Skeletal muscle tissue (tissue), 4 donors: ENCODE measurements around the gene FAM83G. TPM values are rescaled to one million over a fixed set of nuclear protein-coding genes. Genes with fewer than 3 reads are reported as not detected.
"Not testable (repeated sequence)": the region's sequence is repeated elsewhere in the genome, so short reads cannot be mapped to it uniquely, and the experiment has no call there.

ENCODE experiments used
- H3K27ac ChIP-seq: one replicate; pipeline ENCODE4 v1.7.0; 2013; ENCODE audit warnings: mild to moderate bottlenecking, low read depth, low read length, inconsistent platforms
- H3K27me3 ChIP-seq, 3 donors: one replicate each; pipeline ENCODE4 v1.7.0; 2013; ENCODE audit warnings: low read length in 3 of 3; ENCODE audit not compliant: control insufficient read depth in 3 of 3, insufficient read depth in 3 of 3
- H3K36me3 ChIP-seq, 3 donors: one replicate each; pipeline ENCODE4 v1.7.0; 2013; ENCODE audit warnings: low read length in 3 of 3; ENCODE audit not compliant: control insufficient read depth in 3 of 3, insufficient read depth in 3 of 3
- H3K4me1 ChIP-seq, 3 donors: one replicate each; pipeline ENCODE4 v1.7.0; 2013; ENCODE audit warnings: low read length in 3 of 3, mild to moderate bottlenecking in 3 of 3; ENCODE audit not compliant: control insufficient read depth in 3 of 3, insufficient read depth in 3 of 3
- H3K4me3 ChIP-seq, 3 donors: one replicate each; pipeline ENCODE4 v1.7.0; 2013; ENCODE audit warnings: low read length in 3 of 3
- H3K9ac ChIP-seq, 3 donors: one replicate each; pipeline ENCODE4 v1.7.0; 2013; ENCODE audit warnings: low read length in 3 of 3, mild to moderate bottlenecking in 3 of 3, moderate library complexity in 2 of 3, low read depth in 1 of 3
- H3K9me3 ChIP-seq, 3 donors: one replicate each; pipeline ENCODE4 v1.7.0; 2013; ENCODE audit warnings: low read length in 3 of 3; ENCODE audit not compliant: control insufficient read depth in 3 of 3
- total RNA-seq: library from RNA; depleted of rRNA; stranded (reverse); fragments of >200 nt; gene quantifications from one replicate; pipeline ENCODE4 v1.2.3, GENCODE V29; 2014
- donor health status: Osteomylitis.

The FAM83G gene
- total RNA-seq, 1 donor from 2014 or later = 0.52 TPM

DNA sequence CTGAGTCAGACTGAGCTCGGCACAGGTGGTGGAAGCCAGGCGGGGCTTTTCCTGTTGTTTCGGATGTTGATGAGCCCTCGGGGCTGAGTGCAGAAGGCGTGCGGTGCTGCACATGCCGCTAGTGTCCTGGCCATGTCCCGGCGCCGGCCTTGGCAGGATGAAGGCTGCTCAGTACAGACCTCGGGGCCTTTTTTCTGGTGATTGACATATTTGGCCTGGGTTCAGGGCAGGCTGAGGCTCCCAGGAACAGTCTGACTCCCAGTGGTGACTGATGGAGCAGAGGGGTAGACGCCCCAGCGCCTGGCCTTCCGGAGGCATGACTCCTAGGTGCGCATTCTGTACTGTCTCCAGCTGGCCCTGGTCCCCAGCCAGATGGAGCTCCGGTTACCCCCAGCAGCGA is 33.4 kb upstream of the FAM83G start:
- not testable (repeated sequence) for H3K36me3 ChIP-seq, H3K9ac ChIP-seq, H3K4me3 ChIP-seq, H3K27ac ChIP-seq, H3K27me3 ChIP-seq, H3K9me3 ChIP-seq, H3K4me1 ChIP-seq

DNA sequence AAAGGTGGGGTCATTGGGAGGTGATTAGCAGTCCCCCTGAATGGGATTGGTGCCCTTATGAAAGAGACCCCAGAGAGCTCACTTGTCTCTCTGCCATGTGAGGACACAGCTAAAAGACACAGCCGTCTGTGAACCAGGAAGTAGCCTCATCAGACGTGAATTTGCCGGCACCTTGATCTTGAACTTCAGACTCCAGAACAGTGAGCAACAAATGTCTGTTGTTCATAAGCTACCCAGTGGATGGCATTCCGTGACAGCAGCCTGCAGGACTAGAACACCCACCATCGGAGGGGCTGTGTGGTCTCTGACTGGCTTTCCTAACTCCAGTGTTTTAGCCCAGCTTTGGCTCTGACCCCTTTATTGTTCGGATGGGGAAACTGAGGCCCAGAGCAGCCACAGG is 33.0 kb upstream of the FAM83G start:
- H3K27ac ChIP-seq, H3K36me3 ChIP-seq, H3K9me3 ChIP-seq, H3K4me1 ChIP-seq, H3K4me3 ChIP-seq, H3K27me3 ChIP-seq, H3K9ac ChIP-seq: not testable (repeated sequence)

DNA sequence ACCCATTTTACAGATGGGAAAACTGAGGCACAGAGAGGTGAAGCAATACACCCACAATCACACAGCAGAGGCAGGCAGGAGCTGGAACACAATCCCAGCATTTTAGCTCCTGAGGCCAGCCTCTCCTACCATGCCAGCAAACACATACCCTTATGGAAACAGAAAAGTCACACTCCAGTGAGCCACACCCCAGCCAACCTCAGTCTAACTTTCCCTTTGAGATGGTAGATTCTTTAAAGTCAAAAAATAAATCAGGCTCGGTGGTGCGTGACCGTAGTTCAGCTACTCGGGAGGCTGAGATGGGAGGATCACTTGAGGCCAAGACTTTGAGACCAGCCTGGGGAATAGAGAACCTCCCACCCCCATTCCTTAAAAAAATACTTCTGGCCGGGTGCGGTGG is 31.6 kb upstream of the FAM83G start:
- not testable (repeated sequence) for H3K27ac ChIP-seq, H3K27me3 ChIP-seq, H3K9ac ChIP-seq, H3K9me3 ChIP-seq, H3K36me3 ChIP-seq, H3K4me3 ChIP-seq, H3K4me1 ChIP-seq

DNA sequence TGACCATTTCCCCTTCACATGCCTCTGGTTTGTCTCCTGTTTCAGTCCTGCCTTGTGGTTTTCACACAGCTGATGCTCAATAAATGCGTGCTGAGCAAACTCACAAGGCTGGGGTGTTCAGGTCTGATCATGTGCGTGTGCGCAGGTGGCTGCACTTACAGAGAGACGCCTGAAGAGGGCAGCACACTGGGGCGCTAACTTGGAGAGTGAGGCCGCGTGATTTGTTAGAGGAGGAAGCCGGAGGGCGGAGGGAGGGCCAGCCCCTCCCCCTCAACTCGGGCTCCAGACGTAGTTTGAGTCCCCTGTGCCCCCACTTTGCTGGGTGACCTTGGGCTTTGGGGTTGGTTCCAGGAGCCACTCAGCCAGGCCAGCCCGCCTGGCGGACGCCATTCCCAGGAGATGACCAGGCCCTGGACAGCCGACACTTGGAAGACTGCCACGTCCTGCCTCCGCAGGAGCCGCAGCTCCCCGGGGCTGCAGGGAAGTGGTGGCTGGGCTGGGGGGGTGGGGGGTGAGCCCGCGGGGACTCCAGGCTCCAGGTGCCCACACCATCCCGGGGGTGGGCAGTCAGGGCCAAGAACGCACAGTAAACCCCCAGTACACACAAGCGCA is 27.9 kb upstream of the FAM83G start:
- H3K4me3 ChIP-seq, H3K9me3 ChIP-seq, H3K9ac ChIP-seq, H3K27me3 ChIP-seq, H3K36me3 ChIP-seq, H3K4me1 ChIP-seq, H3K27ac ChIP-seq: not testable (repeated sequence)

DNA sequence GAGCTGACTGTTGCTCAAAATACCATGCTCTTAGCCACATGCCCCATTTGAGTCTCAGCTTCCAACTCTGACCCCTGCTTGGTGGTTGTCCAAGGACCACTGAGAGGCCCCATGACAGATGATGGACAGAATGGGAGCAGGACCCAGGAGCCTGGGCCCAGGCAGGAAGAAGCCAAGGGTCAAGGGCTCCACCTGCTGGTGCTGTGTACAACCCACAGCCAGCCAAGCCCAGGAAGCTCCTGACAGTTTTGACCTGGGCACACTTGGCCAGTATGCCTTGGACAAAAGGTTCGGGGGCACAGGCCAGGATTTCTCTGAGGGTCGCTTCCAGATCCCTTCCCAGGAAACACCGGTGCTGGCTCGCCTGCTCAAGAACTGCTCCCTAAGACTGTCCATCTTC is 27.2 kb upstream of the FAM83G start:
- H3K9me3 ChIP-seq, H3K4me3 ChIP-seq, H3K4me1 ChIP-seq, H3K36me3 ChIP-seq, H3K27ac ChIP-seq, H3K9ac ChIP-seq, H3K27me3 ChIP-seq: not testable (repeated sequence)

DNA sequence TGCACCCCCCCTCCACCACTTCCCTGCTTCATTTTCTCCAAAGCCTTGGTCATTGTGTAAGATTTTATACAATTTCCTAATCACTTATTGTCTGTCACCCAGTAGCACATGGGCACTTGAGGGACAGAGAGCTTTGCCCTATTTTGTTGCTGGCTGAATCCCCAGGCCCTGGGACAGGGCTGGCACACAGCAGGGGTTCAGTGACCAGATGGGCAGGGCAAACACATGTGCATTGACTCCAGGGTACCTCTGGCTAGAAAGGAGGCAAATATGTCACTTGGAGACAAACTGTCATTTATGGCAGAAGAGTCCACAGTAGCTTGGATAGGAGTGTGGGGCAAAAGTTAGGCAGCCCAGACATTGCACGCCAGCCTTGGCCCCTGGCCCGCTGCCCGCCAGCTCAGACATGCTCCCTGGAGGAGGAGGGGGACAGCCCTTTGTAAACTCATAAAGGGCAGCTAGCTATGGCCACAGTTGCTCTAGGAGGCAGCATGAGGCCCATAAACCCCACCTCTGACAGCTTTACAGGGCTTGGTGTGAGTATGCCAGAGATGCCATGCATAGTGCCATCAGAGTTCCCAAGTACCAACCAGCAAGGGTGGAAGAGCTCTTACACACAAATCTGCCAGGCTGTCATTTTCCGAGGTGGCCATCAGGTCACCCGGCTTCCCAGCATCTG is 26.3 kb upstream of the FAM83G start:
- H3K36me3 ChIP-seq, H3K9ac ChIP-seq, H3K9me3 ChIP-seq, H3K27me3 ChIP-seq, H3K27ac ChIP-seq, H3K4me3 ChIP-seq, H3K4me1 ChIP-seq: not testable (repeated sequence)

DNA sequence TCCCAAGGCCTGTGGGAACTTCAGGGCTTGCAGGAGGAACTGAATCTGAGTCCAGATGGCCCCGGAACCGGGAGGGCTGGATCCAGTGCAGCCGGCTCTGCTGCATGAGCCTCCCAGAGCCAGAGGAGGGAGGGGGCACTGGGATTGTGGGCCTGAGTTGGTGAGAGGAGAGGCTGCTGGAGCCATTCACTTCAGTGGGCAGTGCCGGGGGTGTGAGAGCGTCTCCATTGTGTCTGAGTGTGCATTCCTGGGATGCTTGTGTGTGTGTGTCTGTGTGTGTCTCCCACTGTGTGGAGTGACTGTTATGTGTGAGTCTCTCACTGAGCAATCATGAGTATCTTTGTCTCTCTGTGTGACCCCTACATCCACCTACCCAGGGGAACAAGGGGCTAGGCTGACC is 25.2 kb upstream of the FAM83G start:
- not testable (repeated sequence) for H3K9ac ChIP-seq, H3K27me3 ChIP-seq, H3K36me3 ChIP-seq, H3K9me3 ChIP-seq, H3K27ac ChIP-seq, H3K4me1 ChIP-seq, H3K4me3 ChIP-seq

DNA sequence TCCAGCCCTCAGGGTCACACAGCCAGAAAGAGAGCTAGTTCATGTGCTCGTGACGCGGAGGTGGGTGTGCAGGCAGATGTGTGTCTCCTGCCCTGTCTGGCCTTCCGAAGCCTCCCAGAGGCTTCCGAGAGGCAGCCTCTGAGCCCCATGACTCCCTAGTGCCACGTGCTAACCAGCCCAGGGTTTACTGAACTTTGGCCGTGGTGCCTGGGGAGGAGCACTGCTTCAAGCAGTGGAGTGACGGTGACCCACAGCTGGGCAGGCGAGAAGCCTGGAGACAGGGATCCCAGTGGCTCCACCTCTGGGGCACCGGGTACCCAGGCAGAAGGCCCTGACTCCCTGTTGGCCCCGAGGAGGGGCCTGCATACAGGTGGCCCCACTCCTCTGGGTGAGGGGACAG is 24.1 kb upstream of the FAM83G start:
- not testable (repeated sequence) for H3K27me3 ChIP-seq, H3K9me3 ChIP-seq, H3K27ac ChIP-seq, H3K9ac ChIP-seq, H3K4me3 ChIP-seq, H3K4me1 ChIP-seq, H3K36me3 ChIP-seq

DNA sequence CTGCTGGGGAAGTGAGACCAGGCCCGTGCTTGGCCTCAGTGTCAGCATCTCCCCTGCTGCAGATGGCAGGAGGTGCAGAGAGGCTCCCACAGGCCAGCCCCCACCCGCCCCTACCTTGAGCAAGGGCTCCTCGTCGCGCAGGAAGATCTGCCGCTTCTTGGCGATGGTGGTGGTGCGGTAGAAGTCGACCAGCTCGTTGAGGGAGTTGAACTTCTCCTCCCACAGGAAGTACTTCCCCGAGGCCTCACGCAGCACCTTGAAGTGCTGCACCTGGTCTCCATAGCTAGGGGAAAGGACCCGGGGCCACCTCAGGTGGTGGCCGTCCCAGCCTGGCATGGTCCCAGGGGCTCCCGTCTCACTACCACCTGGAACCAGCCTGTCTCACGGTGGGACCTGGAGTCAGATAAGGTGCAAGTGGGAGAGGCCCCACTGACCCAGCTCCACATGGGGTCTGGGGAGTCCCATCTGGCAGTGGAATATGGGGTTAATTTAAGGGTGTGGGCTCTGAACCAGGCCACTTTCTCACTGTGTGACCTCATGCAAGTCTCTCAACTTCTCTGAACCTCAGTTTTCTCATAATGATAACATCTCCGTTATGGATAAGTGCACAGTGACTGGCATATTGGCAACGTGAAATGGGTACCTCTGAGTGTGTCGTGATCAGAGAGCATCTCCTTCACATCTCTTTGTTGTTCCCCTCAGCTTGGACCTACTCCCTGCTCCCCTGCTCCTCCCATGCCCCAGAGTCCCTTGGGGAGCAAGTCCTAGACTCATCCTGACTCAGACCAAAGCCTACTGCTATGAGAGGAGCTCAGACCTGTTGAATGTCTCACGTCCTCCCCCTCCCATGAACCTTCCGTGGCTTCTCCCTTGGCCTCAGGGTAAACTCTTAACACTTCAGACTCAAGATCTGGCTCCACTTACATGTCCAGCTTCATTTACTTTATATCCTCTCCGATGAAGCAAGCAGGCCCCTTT is 19.8 kb upstream of the FAM83G start:
- Histone ChIP-seq H3K4me3 (no peak overlapping the region), H3K9me3 (no peaks in the 10 kb centered on the region), H3K36me3 (no peaks in the 10 kb centered on the region), H3K27ac (no peak overlapping the region), H3K27me3 (no peaks in the 10 kb centered on the region), H3K4me1 (no peaks in the 10 kb centered on the region), H3K9ac (no peak overlapping the region)
